22Rv1 (cell line): ENCODE measurements around the gene DNTT.

Source experiments
- ZFX ChIP-seq: fragments of 450-650 bp; IDR thresholded peaks from 2 replicates; pipeline ENCODE4 v1.6.1; 2017; ENCODE audit warnings: antibody characterized with exemption, borderline replicate concordance
- TF ChIP-seq, protein P1 (sequence below): fragments of 450-650 bp; IDR thresholded peaks from 2 replicates; pipeline ENCODE4 v1.5.1; 2017; ENCODE audit warnings: mild to moderate bottlenecking

- TF ChIP-seq, protein P1, sequence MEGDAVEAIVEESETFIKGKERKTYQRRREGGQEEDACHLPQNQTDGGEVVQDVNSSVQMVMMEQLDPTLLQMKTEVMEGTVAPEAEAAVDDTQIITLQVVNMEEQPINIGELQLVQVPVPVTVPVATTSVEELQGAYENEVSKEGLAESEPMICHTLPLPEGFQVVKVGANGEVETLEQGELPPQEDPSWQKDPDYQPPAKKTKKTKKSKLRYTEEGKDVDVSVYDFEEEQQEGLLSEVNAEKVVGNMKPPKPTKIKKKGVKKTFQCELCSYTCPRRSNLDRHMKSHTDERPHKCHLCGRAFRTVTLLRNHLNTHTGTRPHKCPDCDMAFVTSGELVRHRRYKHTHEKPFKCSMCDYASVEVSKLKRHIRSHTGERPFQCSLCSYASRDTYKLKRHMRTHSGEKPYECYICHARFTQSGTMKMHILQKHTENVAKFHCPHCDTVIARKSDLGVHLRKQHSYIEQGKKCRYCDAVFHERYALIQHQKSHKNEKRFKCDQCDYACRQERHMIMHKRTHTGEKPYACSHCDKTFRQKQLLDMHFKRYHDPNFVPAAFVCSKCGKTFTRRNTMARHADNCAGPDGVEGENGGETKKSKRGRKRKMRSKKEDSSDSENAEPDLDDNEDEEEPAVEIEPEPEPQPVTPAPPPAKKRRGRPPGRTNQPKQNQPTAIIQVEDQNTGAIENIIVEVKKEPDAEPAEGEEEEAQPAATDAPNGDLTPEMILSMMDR: no peak
- TF ChIP-seq ZFX: no peak
Measured at GRCh38 chr10:96279191-96279641, 25.0 kb upstream of the DNTT start.
